HG03521 (cell line): ENCODE data around the gene SPC24.
"Not testable (repeated sequence)": the region's sequence is repeated elsewhere in the genome, so short reads cannot be mapped to it uniquely, and the experiment has no call there.

Experiments used
- ATAC-seq: cut with Tn5 transposase; IDR thresholded peaks from one replicate; pipeline ENCODE4 v1.9.1; 2021; ENCODE audit warnings: mild to moderate bottlenecking, moderate library complexity; ENCODE audit not compliant: unreplicated experiment

SPC24 gene

DNA sequence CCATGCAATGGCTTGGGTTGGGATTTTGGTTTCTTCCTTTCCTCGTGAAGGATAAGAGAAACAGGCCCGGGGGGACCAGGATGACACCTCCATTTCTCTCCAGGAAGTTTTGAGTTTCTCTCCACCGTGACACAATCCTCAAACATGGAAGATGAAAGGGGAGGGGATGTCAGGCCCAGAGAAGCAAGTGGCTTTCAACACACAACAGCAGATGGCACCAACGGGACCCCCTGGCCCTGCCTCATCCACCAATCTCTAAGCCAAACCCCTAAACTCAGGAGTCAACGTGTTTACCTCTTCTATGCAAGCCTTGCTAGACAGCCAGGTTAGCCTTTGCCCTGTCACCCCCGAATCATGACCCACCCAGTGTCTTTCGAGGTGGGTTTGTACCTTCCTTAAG lies 24.1 kb downstream of the SPC24 start:
- ATAC-seq: no peak

GRCh38 chr19:11130824-11131455 lies 24.6 kb downstream of the SPC24 start:
- ATAC-seq: no peak

DNA sequence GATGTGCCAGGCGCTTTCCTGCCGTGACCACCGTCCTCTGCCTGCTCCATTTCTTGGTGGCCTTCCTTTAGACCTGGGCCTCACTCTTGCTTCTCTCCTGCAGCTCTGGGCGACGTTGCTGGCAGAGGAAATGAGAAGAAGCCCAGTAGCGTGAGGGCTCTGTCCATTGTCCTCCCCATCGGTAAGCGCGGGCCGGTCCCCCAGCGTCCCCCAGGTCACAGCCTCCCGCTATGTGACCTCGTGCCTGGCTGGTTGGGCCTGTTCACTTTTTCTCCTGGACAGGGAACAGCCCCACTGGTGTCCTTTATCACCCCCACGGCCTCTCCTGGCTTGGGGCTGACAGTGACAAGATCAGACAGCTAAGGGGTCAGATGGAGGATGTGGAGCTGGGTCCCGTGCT lies 27.7 kb downstream of the SPC24 start:
- no peak for ATAC-seq

- ATAC-seq: no peak
Observed at GRCh38 chr19:11125994-11126685, 29.4 kb downstream of the SPC24 start.

DNA sequence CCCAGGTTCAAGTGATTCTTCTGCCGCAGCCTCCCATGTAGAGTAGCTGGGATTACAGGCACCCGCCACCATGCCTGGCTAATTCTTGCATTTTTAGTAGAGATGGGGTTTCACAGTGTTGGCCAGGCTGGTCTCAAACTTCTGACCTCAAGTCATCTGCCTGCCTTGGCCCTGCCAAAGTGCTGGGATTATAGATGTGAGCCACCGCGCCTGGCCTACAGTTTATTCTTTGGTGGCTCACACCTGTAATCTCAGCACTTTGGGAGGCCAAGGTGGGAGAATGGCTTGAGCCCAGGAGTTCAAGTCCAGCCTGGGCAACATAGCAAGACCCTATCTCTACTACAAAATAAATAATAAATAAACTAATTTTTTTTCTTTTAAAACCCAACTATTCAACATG lies 31.4 kb downstream of the SPC24 start:
- ATAC-seq: not testable (repeated sequence)

DNA sequence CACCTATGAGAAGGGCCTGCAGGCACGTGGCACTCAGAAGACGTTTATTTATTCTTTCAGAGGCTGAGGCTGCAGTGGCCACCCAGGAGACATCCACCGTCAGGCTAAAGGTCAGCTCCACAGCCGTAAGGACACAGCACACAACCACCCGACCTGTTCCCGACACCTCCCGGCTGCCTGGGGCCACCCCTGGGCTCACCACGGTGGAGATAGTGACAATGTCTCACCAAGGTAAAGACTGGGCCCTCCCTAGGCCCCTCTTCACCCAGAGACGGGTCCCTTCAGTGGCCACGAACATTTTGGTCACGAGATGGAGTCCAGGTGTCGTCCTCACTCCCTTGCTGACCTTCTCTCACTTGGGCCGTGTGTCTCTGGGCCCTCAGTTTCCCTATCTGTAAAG lies 32.5 kb downstream of the SPC24 start:
- no peak for ATAC-seq

GRCh38 chr19:11121963-11122362 lies 33.6 kb downstream of the SPC24 start:
- not testable (repeated sequence) for ATAC-seq

- no peak for ATAC-seq
Observed at GRCh38 chr19:11116507-11116906, 39.1 kb downstream of the SPC24 start.

- ATAC-seq: no peak
Observed at GRCh38 chr19:11115895-11116446, 39.6 kb downstream of the SPC24 start.

- ATAC-seq: no peak
Observed at GRCh38 chr19:11115042-11115441, 40.5 kb downstream of the SPC24 start.

DNA sequence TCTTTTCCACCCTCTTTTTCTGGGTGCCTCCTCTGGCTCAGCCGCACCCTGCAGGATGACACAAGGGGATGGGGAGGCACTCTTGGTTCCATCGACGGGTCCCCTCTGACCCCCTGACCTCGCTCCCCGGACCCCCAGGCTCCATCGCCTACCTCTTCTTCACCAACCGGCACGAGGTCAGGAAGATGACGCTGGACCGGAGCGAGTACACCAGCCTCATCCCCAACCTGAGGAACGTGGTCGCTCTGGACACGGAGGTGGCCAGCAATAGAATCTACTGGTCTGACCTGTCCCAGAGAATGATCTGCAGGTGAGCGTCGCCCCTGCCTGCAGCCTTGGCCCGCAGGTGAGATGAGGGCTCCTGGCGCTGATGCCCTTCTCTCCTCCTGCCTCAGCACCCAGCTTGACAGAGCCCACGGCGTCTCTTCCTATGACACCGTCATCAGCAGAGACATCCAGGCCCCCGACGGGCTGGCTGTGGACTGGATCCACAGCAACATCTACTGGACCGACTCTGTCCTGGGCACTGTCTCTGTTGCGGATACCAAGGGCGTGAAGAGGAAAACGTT lies 42.4 kb downstream of the SPC24 start:
- no peak for ATAC-seq

DNA sequence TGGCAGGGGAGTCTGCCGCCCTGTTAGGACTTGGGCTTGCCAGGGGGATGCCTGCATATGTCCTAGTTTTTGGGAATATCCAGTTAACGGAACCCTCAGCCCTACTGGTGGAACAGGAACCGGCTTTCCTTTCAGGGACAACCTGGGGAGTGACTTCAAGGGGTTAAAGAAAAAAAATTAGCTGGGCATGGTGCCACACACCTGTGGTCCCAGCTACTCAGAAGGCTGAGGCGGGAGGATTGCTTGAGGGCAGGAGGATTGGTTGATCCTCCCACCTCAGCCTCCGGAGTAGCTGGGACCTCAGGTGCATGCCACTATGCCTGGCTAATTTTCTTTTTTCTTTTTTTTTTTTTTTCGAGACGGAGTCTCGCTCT lies 43.8 kb downstream of the SPC24 start:
- no peak for ATAC-seq

- no peak for ATAC-seq
Observed at GRCh38 chr19:11111117-11111770, 44.3 kb downstream of the SPC24 start.

DNA sequence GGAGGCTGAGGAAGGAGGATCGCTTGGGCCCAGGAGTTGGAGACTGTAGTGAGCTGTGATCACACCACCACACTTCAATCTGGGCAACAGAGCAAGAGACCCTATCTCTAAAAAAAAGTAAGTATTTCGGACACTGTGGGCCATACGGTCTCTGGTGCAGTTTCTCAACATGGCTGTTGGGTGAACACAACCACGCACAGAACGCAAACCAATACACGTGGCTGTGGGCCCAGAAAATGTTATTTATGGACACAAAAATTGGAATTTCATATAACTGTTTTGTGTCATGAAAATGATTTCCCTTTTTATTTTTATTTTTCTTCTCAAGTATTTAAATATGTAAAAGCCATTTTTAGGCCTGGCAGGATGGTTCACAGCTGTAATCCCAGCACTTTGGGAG lies 46.8 kb downstream of the SPC24 start:
- no peak for ATAC-seq

DNA sequence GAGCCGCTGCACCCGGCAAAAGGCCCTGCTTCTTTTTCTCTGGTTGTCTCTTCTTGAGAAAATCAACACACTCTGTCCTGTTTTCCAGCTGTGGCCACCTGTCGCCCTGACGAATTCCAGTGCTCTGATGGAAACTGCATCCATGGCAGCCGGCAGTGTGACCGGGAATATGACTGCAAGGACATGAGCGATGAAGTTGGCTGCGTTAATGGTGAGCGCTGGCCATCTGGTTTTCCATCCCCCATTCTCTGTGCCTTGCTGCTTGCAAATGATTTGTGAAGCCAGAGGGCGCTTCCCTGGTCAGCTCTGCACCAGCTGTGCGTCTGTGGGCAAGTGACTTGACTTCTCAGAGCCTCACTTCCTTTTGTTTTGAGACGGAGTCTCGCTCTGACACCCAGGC lies 49.1 kb downstream of the SPC24 start:
- no peak for ATAC-seq

GRCh38 chr19:11105014-11105636 lies 50.5 kb downstream of the SPC24 start:
- ATAC-seq: no peak

- ATAC-seq: not testable (repeated sequence)
Observed at GRCh38 chr19:11103667-11104066, 51.9 kb downstream of the SPC24 start.

DNA sequence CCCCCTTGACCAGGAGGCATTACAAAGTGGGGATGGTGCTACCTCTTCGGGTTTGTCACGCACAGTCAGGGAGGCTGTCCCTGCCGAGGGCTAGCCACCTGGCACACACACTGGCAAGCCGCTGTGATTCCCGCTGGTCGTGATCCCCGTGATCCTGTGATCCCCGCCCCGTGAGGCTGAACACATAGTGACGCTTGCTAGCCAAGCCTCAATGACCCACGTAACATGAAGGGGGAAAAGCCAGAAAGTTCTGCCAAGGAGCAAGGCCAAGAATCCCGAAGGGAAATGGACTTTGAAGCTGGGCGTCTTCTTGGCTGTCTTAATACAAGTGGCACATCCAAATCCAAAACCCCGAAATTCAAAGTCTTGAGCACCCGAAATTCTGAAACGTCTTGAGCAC lies 52.6 kb downstream of the SPC24 start:
- ATAC-seq: no peak

DNA sequence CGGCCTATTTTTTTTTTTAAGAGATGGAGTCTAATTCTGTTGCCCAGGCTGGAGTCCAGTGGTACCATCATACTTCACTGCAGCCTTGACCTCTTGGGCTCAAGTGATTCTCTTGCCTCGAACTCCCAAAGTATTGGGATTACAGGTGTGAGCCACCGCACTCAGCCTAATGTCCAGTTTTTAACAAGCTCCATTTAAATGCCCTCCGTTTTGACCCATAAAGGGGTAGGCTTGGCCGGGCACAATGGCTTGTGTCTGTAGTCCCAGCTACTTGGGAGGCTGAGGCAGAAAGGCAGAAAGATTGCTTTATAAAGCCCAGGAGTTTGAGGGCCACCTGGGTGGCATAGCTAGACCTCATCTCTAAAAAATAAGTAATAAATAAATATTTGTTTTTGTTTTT lies 54.5 kb downstream of the SPC24 start:
- no peak for ATAC-seq

DNA sequence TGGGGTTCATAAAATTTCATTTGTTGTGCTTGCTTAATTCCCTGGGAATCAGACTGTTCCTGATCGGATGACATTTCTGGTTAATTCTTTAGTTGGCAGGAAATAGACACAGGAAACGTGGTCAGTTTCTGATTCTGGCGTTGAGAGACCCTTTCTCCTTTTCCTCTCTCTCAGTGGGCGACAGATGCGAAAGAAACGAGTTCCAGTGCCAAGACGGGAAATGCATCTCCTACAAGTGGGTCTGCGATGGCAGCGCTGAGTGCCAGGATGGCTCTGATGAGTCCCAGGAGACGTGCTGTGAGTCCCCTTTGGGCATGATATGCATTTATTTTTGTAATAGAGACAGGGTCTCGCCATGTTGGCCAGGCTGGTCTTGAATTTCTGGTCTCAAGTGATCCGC lies 55.5 kb downstream of the SPC24 start:
- ATAC-seq: no peak

- ATAC-seq: no peak
Observed at GRCh38 chr19:11098861-11099260, 56.7 kb downstream of the SPC24 start.
